T-helper 17 cell (primary cell): ENCODE results near the gene SHANK1. TPM values are rescaled to one million over a fixed set of nuclear protein-coding genes. Genes with fewer than 3 reads are reported as not detected.
"Not testable (repeated sequence)": the region's sequence is repeated elsewhere in the genome, so short reads cannot be mapped to it uniquely, and the experiment has no call there.

ENCODE experiments used
- ATAC-seq: fragments of 150-1000 bp; cut with Tn5 transposase; 2 replicates; pipeline ENCODE4 v1.10.0; 2021; ENCODE audit warnings: mild to moderate bottlenecking, moderate library complexity
- DNase-seq, 3 donors: peaks; one replicate each; pipeline versions ENCODE4 v3.0.0 to v3.0.0-alpha.2; 2020 to 2021
- H3K9me3 ChIP-seq: one replicate; pipeline ENCODE4 v1.7.0; 2013; ENCODE audit warnings: low read length, mild to moderate bottlenecking; ENCODE audit not compliant: control insufficient read depth, poor library complexity, severe bottlenecking
- H3K27ac Mint-ChIP-seq: one replicate; pipeline ENCODE4 v1.8.0; 2022; ENCODE audit warnings: mild to moderate bottlenecking, moderate library complexity, mixed read lengths
- H3K27me3 Mint-ChIP-seq: one replicate; pipeline ENCODE4 v1.8.0; 2022; ENCODE audit warnings: mixed read lengths
- H3K36me3 Mint-ChIP-seq: one replicate; pipeline ENCODE4 v1.8.0; 2022; ENCODE audit warnings: low read depth, mixed read lengths
- H3K4me1 Mint-ChIP-seq: one replicate; pipeline ENCODE4 v1.8.0; 2022; ENCODE audit warnings: mild to moderate bottlenecking, mixed read lengths
- H3K4me3 Mint-ChIP-seq: one replicate; pipeline ENCODE4 v1.8.0; 2022; ENCODE audit warnings: mild to moderate bottlenecking, moderate library complexity, mixed read lengths
- total RNA-seq, 4 donors: library from RNA in 2 of 4; stranded (reverse) in 2 of 4; gene quantifications; one replicate each; pipeline ENCODE4 v1.2.3 and lab custom pipeline; 2022 to 2026

The SHANK1 gene
- total RNA-seq: not detected
- total RNA-seq (lab: John Stamatoyannopoulos, UW): 0.08 to 0.35 reads per million in 2 donors

- H3K4me3 Mint-ChIP-seq: peak within 1 kb of the TSS; percentile 64
- peaks cover 8% of the 10 kb centered on the region for H3K36me3 Mint-ChIP-seq
- peaks cover 71% of the 10 kb centered on the region for H3K27me3 Mint-ChIP-seq
- H3K9me3 ChIP-seq: no peaks in the 10 kb centered on the region
- no peak for ATAC-seq
- no peak within 1 kb of the TSS for H3K27ac Mint-ChIP-seq
- H3K4me1 Mint-ChIP-seq: peaks cover 9% of the 10 kb centered on the region
- DNase-seq: no peak
Observed at GRCh38 chr19:50719566-50719965, at the start of gene SHANK1. SHANK1 (minus strand) TSS chr19:50719802; CDS start chr19:50716919, 2,883 bp downstream.

- ATAC-seq: no peak
- Mint-ChIP-seq H3K36me3 (peaks cover 5% of the 10 kb centered on the region), H3K27me3 (peaks cover 51% of the 10 kb centered on the region), H3K4me1 (no peaks in the 10 kb centered on the region), H3K4me3 (no peak overlapping the region), H3K27ac (no peak overlapping the region)
- no peak for DNase-seq
- no peaks in the 10 kb centered on the region for H3K9me3 ChIP-seq
Observed at GRCh38 chr19:50768277-50768676, 48.7 kb upstream of the SHANK1 start.

GRCh38 chr19:50767263-50767662, 47.7 kb upstream of the SHANK1 start:
- peaks cover 50% of the 10 kb centered on the region for H3K27me3 Mint-ChIP-seq
- not testable (repeated sequence) for ATAC-seq, DNase-seq, H3K36me3 Mint-ChIP-seq, H3K27ac Mint-ChIP-seq, H3K9me3 ChIP-seq, H3K4me3 Mint-ChIP-seq, H3K4me1 Mint-ChIP-seq

DNA sequence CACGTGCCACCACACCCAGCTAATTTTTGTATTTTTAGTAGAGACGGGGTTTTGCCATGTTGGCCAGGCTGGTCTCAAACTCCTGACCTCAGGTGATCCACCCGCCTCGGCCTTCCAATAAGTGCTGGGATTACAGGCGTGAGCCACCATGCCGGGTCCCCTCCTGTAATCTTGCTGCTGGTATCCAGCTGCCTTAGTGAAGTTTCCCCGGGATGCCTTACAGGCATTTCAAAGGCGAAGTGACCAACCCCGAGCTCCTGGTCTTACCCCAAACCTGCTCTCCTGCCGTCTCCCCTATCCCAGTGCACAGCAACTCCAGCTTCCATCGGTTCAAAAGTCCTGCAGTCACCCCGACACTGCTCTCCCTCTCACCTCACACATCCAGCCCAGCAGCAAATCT, 47.1 kb upstream of the SHANK1 start:
- not testable (repeated sequence) for H3K9me3 ChIP-seq, H3K4me1 Mint-ChIP-seq, ATAC-seq, H3K4me3 Mint-ChIP-seq, H3K27ac Mint-ChIP-seq, DNase-seq, H3K36me3 Mint-ChIP-seq
- H3K27me3 Mint-ChIP-seq: peaks cover 50% of the 10 kb centered on the region

DNA sequence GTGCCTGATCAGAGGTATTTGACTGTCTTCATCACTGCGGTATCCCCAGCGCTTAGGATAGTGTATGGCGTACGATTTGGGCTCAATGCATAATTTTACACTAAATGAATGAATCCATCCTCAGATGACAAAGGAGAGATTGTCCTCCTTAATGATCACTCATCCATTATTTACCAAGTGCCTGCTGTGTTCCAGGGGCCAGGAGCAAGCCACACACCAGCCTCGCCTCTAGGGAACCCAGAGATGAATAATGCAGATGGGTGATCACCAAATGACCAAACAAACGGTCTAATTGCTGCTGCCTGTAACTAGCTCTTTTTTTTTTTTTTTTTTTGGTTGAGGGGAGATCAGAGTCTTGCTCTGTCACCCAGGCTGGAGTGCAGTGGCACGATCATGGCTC, 44.8 kb upstream of the SHANK1 start:
- ATAC-seq (no peak), DNase-seq (no peak)
- Mint-ChIP-seq H3K4me3 (no peak overlapping the region), H3K4me1 (no peaks in the 10 kb centered on the region), H3K27ac (no peak overlapping the region), H3K27me3 (peaks cover 41% of the 10 kb centered on the region), H3K36me3 (peaks cover 2% of the 10 kb centered on the region)
- H3K9me3 ChIP-seq: no peaks in the 10 kb centered on the region

DNA sequence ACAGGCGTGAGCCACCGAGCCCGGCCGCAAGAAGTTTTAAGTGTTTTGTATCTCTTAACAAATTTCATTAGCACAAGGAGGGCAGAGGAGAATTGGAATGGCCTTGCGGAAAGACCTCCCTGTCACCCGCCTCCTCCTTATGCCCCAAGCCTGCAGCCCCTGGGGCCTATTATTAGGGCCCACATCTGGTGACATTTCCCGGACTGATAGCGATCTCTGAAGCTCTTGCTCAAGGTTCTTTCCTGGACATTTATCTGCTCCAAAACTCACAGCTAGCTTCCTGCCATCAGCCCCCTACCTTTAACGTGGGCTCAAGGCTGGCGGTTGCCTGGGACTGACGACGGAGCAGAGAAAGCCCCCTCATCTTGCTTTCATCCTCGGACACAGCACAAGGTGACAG, 43.9 kb upstream of the SHANK1 start:
- H3K27ac Mint-ChIP-seq, DNase-seq: not testable (repeated sequence)
- peaks cover 43% of the 10 kb centered on the region for H3K27me3 Mint-ChIP-seq

GRCh38 chr19:50761501-50761900, 41.9 kb upstream of the SHANK1 start:
- H3K9me3 ChIP-seq, H3K36me3 Mint-ChIP-seq, ATAC-seq, H3K4me1 Mint-ChIP-seq, H3K4me3 Mint-ChIP-seq, DNase-seq, H3K27ac Mint-ChIP-seq: not testable (repeated sequence)
- peaks cover 31% of the 10 kb centered on the region for H3K27me3 Mint-ChIP-seq

More for the DNA sequence above, 43.9 kb upstream of the SHANK1 start:
- ATAC-seq, H3K4me3 Mint-ChIP-seq, H3K36me3 Mint-ChIP-seq, H3K9me3 ChIP-seq, H3K4me1 Mint-ChIP-seq: not testable (repeated sequence)

DNA sequence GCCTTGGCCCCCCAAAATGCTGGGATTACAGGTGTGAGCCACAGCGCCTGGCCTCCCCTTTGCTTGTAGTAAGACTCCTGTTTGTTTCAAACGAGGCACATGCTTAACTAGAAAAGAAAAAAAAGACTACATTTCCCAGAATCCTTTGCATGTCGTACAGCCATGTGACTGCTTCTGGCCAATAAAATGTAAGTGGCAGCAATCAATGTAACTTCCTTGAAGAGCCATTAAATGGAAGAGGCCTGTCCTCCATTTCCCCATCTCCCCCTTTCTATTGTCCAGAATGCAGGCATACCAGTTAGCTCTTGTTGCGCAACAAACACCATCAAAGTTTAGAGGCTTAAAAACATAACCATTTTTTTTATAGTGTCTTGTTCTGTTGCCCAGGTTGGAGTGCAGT, 40.3 kb upstream of the SHANK1 start:
- Mint-ChIP-seq H3K4me3 (no peak overlapping the region), H3K36me3 (peaks cover 4% of the 10 kb centered on the region), H3K27me3 (peaks cover 25% of the 10 kb centered on the region), H3K4me1 (no peaks in the 10 kb centered on the region), H3K27ac (no peak overlapping the region)
- no peak for DNase-seq
- no peak for ATAC-seq
- no peaks in the 10 kb centered on the region for H3K9me3 ChIP-seq

DNA sequence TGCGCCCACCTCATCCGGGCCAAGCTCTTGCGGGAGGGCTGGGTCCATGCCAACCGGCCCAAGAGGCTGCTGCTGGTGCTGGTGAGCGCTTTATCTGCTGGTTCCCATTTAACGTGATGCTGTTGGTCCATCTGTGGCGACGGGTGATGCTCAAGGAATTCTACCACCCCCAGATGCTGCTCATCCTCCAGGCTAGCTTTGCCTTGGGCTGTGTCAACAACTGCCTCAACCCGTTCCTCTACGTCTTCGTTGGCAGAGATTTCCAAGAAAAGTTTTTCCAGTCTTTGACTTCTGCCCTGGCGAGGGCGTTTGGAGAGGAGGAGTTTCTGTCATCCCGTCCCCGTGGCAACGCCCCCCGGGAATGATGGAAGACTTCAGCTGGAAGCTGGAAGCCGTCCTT, 39.5 kb upstream of the SHANK1 start:
- H3K4me1 Mint-ChIP-seq, H3K4me3 Mint-ChIP-seq, DNase-seq, H3K27ac Mint-ChIP-seq, ATAC-seq, H3K36me3 Mint-ChIP-seq, H3K9me3 ChIP-seq: not testable (repeated sequence)
- peaks cover 22% of the 10 kb centered on the region for H3K27me3 Mint-ChIP-seq

DNA sequence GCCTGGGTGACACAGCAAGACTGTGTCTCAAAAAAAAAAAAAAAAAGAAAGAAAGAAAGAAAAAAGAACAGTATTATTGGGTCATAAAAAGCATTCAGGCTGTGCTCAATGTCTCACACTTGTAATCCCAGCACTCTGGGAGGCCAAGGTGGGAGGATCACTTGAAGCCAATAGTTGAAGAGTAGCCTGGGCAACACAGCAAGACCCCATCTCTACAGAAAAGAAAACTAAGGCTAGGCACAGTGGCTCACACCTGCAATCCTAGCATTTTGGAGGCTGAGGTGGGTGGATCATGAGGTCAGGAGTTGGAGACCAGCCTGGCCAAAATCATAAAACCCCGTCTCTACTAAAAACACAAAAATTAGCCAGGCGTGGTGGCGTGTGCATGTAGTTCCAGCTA, 38.0 kb upstream of the SHANK1 start:
- not testable (repeated sequence) for ATAC-seq, H3K4me1 Mint-ChIP-seq, H3K27ac Mint-ChIP-seq

DNA sequence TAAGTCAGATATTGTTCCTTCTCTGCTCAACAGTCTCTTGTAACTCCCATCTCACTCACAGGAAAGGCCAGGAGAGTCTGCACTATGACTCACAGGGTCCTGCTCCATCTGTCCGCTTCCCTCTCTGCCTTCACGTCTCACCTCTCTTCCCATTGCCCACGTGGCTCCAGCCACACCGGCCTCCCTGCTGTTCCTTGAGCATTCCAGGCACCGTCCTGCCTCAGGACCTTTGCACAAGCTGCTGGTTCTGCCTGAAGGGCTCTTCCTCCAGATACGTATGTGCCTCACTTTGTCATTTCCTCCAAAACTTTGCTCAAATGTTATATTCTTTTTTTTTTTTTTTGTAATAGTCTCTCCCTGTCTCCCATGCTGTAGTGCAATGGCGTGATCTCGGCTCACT, 36.6 kb upstream of the SHANK1 start:
- H3K4me1 Mint-ChIP-seq, H3K27ac Mint-ChIP-seq, H3K9me3 ChIP-seq, ATAC-seq, H3K4me3 Mint-ChIP-seq, H3K36me3 Mint-ChIP-seq, DNase-seq: not testable (repeated sequence)
- H3K27me3 Mint-ChIP-seq: peaks cover 28% of the 10 kb centered on the region

More for the DNA sequence above, 38.0 kb upstream of the SHANK1 start:
- not testable (repeated sequence) for H3K36me3 Mint-ChIP-seq, H3K4me3 Mint-ChIP-seq, H3K9me3 ChIP-seq, DNase-seq
- H3K27me3 Mint-ChIP-seq: peaks cover 28% of the 10 kb centered on the region

DNA sequence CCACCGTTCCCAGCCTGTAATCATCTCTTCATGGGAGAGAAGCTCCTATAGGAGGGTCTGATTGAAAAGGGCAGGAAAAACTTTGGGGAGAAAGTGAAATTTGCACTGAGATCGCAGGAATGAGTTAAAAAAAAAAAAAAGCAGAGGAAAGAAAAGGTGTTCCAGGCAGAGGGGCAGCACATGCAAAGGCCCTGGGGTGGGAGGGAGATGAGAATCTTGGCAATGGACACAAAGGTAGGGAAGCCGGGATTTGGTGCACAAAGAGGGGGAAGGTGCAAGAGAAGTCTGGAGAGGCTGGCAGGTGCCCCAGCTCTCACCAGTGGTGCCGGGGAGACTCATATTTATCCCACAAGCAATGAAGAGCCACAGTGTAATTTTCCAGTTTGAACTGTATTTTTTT, 34.3 kb upstream of the SHANK1 start:
- Mint-ChIP-seq H3K27ac (no peak overlapping the region), H3K4me1 (no peaks in the 10 kb centered on the region), H3K27me3 (peaks cover 28% of the 10 kb centered on the region), H3K4me3 (no peak overlapping the region), H3K36me3 (peaks cover 4% of the 10 kb centered on the region)
- DNase-seq (no peak), ATAC-seq (no peak)
- H3K9me3 ChIP-seq: no peaks in the 10 kb centered on the region

DNA sequence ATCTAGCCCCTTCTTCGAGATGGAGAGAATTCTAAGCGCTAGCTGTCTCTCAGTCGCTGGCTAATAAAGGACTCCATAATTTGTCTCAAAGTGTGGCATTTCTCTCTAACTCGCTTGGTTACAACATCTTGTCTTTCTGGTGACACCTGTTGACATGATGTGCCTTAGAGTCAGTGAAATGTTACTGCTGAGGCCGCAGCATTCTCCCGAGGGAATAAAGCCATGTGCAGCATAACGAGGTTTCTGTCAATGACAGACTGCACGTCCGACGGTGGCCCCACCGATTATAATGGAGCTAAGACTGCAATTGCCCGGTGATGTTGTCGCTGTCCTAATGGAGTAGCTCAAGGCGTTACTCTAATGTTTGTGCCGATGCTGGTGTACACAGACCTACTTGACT, 30.4 kb upstream of the SHANK1 start:
- H3K4me1 Mint-ChIP-seq: no peaks in the 10 kb centered on the region
- ATAC-seq (no peak), DNase-seq (no peak)
- H3K27me3 Mint-ChIP-seq: peaks cover 27% of the 10 kb centered on the region
- H3K4me3 Mint-ChIP-seq: no peak overlapping the region
- no peaks in the 10 kb centered on the region for H3K9me3 ChIP-seq
- no peak overlapping the region for H3K27ac Mint-ChIP-seq
- H3K36me3 Mint-ChIP-seq: no peaks in the 10 kb centered on the region

DNA sequence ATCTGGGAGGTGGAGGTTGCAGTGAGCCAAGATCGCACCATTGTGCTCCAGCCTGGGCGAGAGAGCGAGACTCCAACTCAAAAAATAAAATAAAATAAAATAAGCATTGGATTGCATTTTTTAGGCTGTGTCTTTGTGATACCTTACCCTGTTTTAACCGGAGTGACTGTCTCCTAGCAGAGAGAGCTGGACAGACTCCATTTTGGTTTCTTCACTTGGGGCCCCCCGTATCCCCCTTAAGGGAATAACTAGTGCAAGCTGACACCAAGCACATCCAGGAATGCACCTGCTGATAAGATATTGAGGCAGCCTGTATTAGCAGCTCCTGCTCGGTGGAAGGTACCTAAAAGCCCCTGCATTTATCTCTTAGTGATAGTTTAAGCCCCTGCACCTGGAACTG, 29.9 kb upstream of the SHANK1 start:
- DNase-seq (no peak), ATAC-seq (no peak)
- Mint-ChIP-seq H3K27ac (no peak overlapping the region), H3K27me3 (peaks cover 22% of the 10 kb centered on the region), H3K4me1 (no peaks in the 10 kb centered on the region), H3K4me3 (no peak overlapping the region), H3K36me3 (no peaks in the 10 kb centered on the region)
- no peaks in the 10 kb centered on the region for H3K9me3 ChIP-seq
